Bone marrow (tissue), 2 donors: ENCODE measurements around the gene AANAT.

Experiments
- DNase-seq, 2 donors: peaks; one replicate each; lab custom pipeline; 2025; lab: John Stamatoyannopoulos, UW

The AANAT gene

GRCh38 chr17:76442341-76443338 lies 24.8 kb upstream of the AANAT start:
- no peak for DNase-seq

DNA sequence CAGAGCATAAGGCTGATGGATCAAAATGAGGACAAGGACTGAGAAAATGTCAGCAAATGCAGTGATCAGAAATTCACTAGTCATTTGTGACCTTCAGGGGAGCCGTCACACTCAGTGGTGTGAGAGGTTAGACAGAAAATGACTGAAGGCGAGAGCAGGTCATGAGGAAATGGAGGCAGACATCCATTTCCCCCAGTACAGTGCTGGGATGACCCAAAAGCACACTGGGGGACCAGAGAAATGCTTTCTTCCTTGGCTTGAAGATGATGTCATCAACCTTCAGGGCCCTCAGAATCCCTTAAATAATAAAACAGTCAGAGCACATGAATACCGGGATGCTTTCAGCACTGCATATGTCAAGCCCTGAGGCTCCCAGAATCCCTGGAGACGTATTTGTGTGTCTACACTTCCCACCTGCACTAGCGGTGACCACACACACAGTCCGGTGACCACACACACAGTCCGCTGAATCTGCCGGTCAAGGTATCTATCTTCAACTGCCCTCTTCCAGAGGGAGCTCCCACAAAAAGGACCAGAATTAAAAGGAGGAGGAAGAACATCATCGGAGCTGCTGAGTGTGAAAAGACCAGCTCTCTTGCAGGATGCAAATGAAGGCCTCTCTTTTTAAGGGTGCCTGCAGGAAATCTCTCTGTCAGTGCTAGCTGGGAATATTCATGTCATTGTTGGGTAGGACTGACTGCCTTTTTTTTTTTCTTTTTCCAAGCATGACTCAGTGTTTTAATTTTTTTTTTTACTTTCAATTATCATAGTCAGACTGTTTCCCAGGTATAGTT lies 22.7 kb upstream of the AANAT start:
- no peak for DNase-seq

DNA sequence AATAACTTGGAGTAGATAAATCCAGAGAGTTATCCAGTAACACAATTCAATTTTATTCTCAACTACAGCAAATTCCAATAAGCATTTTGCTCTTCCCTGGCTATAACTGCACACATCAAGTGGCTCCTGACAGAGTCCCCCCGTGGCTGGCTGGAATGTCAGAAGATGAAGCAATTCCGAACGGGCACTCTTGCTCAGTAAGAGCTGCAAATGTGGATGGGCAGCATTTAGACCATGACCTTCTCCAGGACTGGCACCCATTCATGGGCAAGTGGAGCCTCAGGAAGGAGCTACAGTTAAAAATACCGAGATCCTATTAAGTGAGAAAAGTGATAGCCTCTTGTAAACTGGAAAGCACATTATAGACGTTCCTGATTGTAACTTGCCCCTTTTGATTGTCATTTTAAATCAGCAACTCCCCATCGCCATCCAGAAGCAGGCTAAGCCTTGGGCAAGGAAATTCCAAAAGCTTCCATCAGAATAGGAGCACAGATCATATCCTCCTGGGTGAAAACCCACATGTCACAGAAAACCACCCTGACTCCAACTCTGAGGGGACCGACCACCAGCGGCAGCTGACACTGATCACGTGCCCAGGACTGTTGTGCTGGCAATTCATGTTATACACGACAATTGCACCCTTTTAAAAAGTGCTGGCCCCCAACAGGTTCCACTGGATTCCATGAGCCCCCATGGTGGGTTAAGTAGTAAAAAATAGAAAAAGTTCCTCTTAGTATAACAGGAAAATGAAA lies 21.5 kb upstream of the AANAT start:
- DNase-seq: no peak

DNA sequence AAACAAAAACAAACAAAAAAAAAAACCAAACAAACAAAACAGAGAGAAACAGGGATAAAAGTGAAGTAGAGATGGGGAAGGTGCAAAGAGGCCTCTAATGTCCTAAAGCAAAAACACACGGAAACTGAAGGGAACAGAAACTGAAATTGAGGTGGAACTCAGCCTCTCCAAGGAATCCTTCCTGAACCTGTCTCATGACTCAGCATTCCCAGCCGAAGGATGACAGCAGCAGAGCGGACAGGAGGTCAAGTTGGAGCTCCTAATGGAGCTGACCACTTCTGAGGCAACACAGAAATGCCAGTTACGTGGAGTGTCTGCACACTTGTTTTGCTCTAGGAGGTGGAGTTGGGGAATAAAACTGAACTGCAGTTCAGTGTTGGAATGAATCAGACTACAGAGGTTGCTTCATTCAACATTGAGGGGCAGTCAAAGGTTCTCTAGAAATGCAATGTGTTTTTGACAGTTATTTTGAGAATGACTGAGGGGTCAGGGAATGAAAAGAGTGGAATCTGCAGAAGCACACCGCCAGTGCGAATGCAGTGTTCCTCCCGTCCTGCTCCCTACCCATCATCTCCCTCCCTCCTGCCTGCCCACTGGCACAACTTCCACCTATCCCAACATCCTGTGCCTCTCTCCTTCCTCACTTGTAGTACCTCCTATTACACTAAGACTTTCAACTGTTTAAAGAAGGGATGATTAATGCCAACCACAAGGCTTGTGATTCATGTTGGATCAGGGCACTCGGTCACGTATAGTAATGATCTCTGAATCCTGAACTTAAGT lies 20.8 kb upstream of the AANAT start:
- no peak for DNase-seq

DNA sequence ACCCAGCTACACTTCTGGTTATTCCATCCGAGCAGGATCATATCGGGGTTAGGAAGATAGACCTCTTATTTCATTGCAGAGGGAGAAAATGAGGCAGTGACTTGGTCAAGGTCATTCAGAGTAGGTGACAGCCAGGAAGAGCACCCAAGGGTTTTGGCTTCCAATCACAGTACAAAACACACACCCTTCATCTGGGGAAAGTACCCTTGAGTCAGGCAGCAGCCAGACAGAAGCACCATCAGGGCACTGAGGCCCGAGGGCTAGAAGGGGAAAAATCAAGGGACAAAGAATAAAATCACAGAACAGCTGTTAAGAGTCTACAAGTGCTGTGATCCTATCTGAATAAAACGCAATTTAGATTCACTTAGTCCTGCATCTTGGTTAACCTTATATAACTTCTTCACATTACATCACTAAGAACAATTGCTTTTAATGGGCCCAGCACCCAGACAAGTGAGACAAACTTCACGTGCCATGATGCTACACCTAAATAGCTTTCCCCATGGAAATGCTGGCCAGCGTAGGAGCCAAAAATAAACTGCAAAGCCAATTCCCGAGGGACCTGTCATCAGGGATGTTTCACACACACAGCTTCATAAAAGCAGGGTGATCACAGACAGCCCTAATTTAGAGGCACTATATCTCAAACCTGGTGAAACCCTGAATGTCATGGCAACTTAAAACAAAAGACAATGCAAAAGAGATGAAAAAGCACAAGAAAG lies 19.3 kb upstream of the AANAT start:
- DNase-seq: no peak

GRCh38 chr17:76449126-76449525 lies 18.3 kb upstream of the AANAT start:
- DNase-seq: no peak

GRCh38 chr17:76451506-76451905 lies 15.9 kb upstream of the AANAT start:
- DNase-seq: no peak

GRCh38 chr17:76452127-76452659 lies 15.2 kb upstream of the AANAT start:
- no peak for DNase-seq

DNA sequence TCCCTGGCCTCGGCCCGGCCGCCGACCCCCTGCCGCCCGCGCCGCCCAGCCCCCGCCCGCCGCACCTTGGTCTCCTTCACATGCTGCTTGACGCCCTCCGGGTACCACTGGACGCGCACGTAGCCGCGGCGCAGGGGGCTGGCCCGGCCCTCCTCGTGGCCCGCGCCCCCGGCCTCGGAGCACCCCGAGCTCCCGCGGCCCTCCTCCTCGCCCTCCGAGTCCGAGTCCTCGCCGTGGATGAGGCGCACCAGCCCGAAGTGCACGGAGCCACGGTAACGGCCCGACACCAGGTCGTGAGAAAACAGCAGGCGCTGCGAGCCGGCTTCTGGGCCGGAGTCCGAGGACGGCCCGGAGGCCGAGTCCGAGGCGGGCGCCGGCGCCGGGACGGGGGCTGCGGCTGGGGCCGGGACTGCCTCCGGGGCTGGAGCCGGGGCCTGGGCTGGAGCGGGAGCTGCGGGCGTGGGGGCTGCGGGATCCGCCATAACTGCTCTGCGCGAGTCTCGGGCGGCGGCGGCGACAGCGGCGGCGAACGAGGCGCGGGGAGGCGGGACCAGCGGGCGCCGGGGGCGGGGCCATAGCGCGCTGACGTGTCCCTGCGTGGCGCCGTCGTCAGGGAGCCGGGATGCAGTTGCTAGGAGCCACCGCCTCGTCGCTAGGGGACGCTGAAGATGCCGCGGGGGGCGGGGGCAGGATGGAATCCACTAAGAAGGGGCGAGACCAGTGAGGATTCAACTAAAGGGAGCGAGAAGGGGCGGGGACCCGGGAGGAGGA lies 14.6 kb upstream of the AANAT start, which contains the start of gene UBE2O:
TSS of gene UBE2O (minus strand) at position 493 of the 771 bp plus-strand sequence. CDS start at position 482, 11 bp downstream.
- DNase-seq: peak; percentile 66 to 75

DNA sequence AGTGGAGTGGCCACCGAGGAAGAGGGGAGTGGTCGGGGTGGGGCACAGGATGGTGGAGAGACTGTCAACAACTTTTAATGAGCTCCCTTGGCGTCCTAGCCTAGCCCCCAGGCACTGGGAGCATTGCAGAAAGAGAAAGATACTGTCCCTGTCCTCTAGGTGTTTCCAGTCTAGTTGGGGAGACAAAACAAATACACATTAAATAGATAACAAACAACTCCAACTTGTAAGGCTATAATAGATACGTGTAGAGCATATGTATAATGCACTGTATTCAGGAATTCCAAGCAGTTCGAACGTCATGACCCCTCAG lies 14.0 kb upstream of the AANAT start:
- no peak for DNase-seq

GRCh38 chr17:76458580-76459490 lies 8.6 kb upstream of the AANAT start:
- no peak for DNase-seq

DNA sequence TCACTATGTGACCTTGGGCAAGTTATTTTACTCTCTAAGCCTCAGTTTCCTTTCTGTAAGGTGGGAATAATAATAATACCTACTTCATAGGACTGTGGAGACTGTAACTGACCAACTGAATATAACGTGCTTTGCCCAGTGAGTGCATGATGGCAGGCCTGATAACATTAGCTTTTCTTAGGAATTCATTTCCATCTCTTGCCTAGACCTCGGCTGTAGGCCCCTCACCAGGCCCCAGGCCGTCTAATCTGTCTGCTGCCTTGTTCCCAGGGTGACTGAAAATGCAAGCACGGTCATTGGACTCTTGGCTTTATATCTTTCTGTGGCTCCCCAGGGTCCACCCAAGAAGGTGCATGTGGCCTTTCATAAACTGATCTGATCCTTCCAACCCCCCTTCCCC lies 7.7 kb upstream of the AANAT start:
- no peak for DNase-seq

- DNase-seq: no peak
These were observed 5.4 kb upstream of the AANAT start for GRCh38 chr17:76461765-76462555.

- DNase-seq: no peak
These were observed 4.7 kb upstream of the AANAT start for GRCh38 chr17:76462556-76463290.

DNA sequence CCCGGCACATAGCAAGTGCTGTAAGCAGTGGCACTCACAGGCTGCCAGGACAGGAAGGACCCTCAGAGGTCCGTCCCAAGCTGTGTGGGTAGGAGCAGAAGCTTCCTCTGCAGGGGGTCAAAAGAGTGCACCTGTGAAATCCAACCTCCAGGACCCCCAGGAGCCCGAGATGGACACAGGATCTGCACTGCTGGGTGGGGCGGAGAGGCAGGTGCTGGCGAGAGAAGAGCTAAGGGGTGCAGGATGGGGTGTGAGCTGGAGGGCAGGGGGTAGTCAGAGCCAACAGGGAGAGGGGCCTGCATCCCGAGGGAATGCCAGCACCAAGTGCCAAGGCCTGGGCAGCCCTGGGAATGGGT lies 650 bp upstream of the AANAT start:
- DNase-seq: no peak

GRCh38 chr17:76467809-76468633 lies 618 bp downstream of the AANAT start:
- DNase-seq: no peak
